Adrenal gland (tissue), 5 donors: ENCODE results near the gene ZNF814.

ENCODE experiments used
- CTCF ChIP-seq, 6 experiments: fragments of 450-650 bp in 4 of 6; fragments of 200-600 bp in 2 of 6; sonication (generic) in 1 of 6; IDR thresholded peaks; 1 replicate in 5 of 6; 2 replicates in 1 of 6; pipeline versions ENCODE4 v1.5.1 to v1.8.0; 2016 to 2021; ENCODE audit warnings: antibody characterized with exemption in 6 of 6, mild to moderate bottlenecking in 2 of 6, moderate library complexity in 1 of 6
- POLR2A ChIP-seq, 2 donors: fragments of 450-650 bp; IDR thresholded peaks; one replicate each; pipeline ENCODE4 v1.6.1; 2017; ENCODE audit warnings: antibody characterized with exemption in 2 of 2, mild to moderate bottlenecking in 2 of 2, moderate library complexity in 1 of 2
- donor health status: DM: no; HTN: no; CAD: no.

DNA sequence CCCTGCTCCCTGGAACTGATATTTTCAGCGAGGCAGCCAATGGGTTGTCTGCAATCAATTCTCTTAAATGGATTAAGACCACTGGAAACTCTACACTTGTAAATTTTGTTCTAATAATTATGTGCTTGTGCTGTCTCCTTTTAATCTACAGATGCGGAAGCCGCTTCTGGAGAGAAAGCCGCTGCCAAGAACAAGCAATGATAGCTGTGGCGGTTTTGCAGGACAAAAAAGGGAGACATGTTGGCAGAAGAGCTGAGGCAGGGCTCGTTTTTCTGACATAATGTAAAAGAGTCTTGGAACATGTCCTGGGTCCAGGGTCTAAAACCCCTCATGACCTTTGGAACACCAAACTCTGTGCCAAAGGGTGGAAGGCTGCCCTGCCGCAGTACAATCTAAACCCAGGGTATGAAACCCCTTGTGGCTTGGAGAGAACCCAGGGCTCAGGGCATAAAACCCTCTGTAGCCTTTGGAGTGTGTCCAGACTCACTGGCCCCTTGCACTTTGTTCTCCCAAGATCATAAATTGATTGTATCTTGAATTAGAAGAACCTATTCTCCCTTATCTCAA lies 14.9 kb upstream of the ZNF814 start:
- TF ChIP-seq CTCF (IDR thresholded peaks at IDR 0.05) (no peak), POLR2A (IDR thresholded peaks at IDR 0.05) (no peak)
